ENCODE results near the gene UFC1.

GRCh38 chr1:161195171-161195570 lies 41.4 kb downstream of the UFC1 start:
- TF ChIP-seq CTCF (IDR thresholded peaks at IDR 0.05) (no peak), TCF7L2 (IDR thresholded peaks at IDR 0.05; ENCODE audit: low read depth, low read length) (no peak), POLR2AphosphoS5 (IDR thresholded peaks at IDR 0.05; ENCODE audit: low read depth, low read length) (no peak), SIN3A (IDR thresholded peaks at IDR 0.05; ENCODE audit: borderline replicate concordance, insufficient read depth, low read depth, low read length) (no peak), REST (IDR thresholded peaks at IDR 0.05; ENCODE audit: insufficient read depth in 1 of 2, low read depth in 2 of 2, low read length in 1 of 2) (no peak)
